Suppressor macrophage (primary cell): ENCODE measurements around the gene PRXL2A.
"Not testable (repeated sequence)": the region's sequence is repeated elsewhere in the genome, so short reads cannot be mapped to it uniquely, and the experiment has no call there.

Source experiments
- DNase-seq, 4 experiments: peaks; one replicate each; pipeline ENCODE4 v3.0.0-alpha.2; 2020 to 2022

The PRXL2A gene

DNA sequence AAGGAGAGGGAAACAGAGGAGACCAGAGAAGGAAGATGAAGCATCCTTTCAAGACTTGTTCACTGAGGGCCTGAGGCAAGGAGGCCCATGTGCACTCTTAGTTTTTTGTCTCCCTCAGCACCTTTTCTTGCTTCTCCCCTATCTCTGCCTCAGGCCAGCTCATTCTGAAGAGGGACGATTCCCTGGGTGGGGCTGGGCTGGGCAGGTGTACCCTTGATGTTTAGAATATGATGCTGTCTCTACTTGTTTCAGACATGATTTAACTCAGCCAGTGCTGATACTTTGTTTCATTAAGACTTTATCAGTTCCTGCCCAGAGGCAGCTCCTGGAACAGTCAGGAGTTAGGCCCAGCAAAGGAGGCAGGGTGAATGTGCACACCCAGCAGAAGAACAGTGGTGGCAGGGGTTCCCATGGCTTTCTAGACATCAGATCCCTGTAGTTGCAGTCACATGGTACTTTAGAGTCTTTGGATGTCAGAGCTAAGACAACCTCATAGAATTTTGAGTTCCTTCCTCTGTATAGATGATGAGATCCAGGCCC is 3.4 kb downstream of the PRXL2A start:
- peak in 2 of 4 experiments; percentile 31 to 51 for DNase-seq

DNA sequence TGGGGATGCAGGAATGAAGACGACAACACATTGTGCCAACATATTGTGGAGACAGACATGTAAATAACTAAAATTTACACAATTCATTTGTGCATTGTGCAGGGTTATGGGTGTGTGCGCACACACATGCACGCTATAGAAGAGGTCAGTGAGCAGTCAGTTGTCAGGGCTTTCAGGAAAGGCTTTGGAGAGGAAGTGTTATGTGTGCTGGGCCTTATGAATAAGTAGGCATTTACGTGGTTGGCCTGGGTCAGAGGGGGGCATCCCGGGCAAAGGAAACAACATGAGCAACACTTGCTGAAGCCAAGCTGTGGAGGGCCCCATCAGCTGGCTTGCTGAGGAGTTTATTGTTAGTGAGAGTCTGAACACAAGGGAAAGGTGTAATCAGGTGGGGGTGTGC is 4.1 kb downstream of the PRXL2A start:
- peak; percentile 20 to 53 (median 30) for DNase-seq

DNA sequence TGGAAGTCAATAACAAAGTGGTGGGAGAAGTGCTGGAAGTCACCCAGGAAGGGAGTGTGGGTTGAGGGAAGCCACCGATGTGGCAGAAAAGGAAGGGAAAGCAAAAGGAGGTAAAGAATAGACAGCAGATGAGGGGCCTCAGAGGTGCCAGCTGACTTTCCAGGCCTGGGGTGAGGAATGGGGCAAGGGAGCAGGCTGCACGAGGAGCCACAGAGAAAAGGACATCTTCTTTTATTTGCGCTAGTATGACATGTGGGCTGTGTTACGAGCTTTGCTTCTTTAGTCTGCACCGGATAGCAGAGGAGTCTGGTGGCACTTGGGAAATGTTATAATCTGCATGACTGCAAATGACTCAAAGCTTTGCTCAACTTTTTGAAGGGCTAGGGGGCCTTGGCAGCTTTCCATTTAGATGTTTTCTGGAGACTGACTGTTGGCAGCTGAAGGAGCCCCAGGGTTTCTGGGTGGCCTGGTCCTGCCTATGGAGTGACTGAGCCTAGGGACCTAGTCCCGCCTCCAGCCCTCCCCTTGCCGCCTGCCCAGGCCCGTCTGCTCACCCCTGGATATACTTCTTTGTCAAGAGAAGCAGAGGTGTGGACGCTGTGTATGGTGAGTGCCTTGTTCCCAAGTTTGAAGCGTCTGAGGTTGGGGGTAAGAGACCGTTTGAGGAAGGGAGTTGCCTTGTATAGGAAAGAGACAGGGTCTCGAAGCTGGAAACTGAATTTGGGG is 5.1 kb downstream of the PRXL2A start:
- DNase-seq: peak; percentile 69 to 89 (median 78)

DNA sequence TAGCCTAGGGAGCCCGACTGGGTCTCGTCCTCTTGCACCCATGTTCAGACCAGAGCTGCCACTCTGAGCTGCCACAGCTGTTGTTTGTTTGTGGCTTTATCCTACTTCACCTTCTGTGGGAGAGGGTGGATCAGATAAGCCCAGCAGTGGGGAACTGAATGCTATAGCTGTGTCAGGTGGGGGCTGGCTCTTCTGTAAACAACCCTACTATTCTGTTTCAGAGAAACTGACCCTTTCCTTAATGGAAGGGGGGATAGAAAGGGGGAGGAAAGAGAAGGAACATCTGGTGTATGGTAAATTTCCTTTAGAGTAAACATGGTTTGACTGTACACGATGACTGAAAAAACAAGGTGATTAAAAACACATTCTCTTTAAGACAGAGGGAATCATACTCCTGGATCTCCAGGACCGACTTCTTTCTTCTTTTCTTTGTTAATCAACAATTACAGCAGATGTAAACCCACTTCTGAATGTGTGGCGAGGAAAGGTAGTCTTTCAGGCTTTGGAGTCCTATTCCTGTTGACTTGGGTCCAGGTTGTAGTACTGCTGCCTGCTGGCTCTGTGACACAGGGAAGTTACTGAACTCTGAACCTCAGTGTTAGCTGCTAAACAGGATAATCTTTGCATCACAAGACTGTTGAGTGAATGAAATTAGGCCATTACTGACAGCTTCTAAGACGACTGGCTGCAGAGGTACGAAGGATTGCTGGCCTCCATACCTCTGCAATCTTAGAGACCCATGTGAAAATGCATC is 6.0 kb downstream of the PRXL2A start:
- peak in 2 of 4 experiments; percentile 20 to 29 for DNase-seq

DNA sequence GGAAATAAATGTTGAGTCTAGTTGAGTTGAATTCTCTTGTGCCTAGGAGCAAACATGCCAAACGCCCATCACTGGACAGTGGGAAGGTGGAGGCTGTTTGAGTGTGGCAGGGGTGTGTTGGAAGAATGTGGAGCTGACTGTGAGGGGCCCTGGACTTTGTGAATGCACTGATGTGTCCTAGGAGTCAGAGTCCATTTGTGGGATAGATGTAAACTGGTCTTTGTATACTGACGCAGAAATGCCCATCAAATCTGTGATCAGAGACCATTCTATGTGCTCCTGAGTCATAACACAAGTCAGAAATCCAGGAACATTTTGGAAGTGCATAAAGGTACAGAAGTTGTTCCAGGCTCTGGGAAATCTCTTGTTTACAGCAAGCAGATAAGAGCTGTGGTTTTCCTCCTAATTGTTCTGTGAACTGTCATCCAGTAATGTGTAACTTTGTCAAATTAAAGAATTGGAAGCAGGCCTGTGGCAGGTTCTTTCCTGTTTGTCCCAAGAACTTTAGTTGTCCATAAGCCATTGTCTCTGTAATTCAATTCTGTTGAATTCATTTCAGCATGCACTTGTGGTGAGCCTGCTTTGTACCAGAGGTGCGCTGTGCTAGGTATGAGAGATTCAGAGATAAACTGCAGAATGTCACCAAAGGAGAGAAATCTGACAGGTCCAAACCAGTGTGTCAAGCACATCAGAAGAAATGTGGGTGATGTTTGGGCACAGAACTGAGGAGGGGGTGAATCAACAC is 7.6 kb downstream of the PRXL2A start:
- no peak for DNase-seq

DNA sequence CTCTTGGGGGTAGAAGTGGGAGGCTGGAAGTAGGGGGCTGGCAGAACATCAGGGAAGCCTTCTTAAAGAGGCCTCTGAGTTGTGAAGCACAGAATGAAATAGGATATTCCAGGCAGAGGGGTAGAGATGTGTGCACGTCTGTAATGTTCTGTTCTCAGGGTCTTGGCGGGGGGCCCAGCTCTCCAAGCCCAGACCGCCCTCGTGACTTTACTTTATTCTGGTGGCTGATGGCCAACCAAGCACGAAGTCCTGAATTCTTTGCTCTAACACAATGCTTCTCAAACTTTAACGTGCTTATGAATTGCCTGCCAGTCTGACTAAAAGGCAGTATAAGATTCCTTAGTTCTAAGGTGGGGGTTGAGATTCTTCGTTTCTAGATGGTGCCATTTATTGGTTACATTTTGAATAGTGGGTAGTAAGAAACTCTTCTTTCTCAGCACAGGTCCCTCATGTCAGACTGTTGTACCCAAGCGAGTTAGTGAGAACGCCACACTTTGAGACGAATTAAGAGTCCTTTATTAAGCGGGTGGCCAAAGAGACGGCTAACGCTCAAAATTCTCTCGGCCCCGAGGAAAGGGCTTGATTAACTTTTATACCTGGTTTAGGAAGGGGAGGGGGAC is 8.2 kb downstream of the PRXL2A start:
- DNase-seq: no peak

DNA sequence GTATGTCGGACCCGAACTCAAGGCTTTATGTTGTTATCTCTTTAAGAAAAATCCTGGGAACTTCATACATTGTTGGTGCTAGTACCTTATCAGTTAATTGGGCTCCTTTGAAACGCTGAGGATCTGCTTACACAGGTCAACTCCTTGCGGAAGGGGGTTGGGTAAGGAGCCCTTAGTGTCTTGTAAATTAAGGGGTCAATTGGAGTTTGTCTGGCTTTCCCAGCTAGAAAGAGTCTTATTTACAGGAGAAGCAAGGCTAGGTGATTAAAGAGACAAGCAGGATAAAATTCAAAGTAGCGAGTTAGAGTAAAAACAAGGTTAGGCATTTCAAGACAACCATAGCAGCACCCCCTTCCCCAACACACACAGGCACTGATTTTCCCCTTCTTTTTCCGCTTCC is 8.9 kb downstream of the PRXL2A start:
- not testable (repeated sequence) for DNase-seq

DNA sequence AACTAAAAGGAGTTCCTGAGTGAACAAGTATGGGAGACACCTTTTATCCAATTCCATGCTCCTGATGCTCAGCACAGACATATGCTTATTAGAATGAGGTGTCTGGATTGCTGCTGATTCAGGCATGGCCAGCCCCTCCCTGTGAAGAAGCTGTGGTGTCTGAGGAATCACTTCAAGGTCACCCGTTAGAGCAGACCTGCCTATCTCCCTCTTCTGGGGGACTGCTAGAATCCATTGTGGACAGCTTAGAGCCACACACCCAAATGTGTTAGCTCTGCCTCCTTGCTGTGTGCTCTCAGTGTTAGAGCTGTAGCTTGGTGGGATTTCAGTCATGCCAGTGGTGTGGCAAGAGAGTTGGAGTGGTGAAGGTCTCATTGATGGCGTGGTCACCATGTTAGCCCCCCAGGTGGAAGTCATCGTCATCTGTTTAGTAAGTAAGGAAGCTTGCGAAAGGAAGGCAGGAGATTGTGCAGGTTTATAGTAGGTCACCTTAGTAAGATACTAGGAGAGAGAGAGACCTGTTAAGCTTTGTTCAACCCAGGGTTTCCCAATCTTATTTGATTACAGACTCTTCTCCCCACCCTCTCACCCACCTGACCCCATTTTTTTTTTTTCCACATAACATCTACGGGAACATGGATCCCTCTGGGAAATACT is 12.8 kb downstream of the PRXL2A start:
- no peak for DNase-seq

DNA sequence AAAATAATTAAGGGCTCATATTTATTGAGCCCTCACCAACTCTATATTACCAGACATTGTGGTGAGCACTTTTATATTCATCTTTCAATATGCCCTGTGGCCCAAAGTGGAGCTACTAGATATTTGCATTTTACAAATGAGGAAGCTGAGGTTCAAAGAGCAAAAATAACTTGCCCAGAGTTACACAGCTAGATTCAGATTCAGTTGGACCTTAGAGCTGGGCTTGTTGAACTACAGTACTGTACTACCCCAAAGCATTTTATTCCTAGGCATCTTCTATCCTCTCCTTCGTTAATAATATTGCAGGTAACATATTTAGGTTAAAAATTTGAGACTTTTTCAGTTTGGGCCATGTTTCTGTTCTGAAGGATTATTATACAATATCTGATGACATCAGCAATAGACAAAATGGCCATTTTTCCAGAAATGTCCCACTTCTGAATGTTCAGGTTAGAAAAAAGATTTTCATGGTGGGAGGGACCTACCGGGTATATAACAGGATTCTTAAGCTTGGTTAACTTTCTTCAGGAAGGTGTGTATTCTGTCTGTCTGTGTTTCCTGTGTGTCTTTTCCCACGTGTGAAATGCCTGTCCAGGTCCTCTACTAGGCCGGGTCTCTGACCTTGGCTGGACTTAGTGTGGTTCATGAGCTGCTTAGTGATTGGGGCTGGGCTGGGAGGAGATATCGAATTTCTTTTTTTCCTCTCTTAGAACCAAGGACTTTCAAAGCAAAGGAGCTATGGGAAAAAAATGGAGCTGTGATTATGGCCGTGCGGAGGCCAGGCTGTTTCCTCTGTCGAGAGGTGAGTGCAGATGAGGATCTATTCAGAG is 13.6 kb downstream of the PRXL2A start:
- peak; percentile 18 to 57 (median 34) for DNase-seq

DNA sequence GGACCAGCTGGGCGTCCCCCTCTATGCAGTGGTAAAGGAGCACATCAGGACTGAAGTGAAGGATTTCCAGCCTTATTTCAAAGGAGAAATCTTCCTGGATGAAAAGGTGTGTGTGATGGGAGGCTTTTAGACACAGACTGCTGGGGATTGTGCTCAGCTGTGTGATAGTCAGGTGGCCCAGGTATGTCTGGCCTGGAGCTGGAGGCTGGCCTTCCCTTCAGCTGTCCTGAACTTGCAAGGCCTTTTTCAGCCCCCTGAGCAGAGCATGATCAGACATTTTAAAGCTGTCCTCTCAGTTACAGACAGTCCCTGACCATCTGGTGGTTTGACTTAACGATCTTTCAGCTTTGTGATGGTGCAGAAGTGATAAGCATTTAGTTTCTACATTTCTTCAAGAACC is 17.6 kb downstream of the PRXL2A start:
- no peak for DNase-seq

DNA sequence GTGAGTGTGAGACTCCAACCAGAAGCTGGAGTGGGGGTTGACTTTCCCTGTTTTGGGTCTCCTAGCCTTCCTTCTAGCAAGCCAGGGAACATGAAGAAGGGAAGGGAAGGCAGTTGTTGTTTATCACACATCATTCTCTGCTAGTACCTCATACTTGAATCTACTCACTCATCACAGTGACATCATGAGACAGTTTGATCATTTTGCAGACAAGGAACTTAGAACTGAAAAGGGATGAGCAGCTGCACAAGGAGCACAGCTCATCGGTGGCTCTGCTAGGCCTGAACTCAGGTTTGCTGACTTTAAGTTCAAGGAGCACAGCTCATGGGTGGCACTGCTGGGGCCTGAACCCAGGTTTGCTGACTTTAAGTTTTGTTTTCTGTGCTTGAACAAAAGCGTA is 19.2 kb downstream of the PRXL2A start:
- DNase-seq: peak in 2 of 4 experiments; percentile 43 to 51

DNA sequence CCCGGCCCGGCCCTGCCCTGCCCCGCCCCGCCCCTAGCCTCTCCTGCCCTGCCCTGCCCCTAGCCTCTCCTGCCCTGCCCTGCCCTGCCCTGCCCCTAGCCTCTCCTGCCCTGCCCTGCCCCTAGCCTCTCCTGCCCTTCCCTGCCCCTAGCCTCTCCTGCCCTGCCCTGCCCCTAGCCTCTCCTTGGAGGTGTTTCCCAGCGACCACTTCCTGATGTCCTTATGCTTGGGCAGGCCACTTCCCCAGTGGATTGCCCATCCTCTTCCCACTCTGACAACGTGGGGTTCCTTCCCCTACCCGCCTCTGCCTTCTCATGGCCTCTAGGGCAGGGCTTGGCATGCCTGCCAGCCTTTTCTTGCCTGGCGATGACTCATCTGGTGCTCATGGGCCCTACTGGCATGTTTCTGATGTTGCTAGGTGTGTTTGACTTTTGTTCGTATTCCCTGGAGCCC is 21.2 kb downstream of the PRXL2A start:
- peak; percentile 79 to 93 (median 88) for DNase-seq

DNA sequence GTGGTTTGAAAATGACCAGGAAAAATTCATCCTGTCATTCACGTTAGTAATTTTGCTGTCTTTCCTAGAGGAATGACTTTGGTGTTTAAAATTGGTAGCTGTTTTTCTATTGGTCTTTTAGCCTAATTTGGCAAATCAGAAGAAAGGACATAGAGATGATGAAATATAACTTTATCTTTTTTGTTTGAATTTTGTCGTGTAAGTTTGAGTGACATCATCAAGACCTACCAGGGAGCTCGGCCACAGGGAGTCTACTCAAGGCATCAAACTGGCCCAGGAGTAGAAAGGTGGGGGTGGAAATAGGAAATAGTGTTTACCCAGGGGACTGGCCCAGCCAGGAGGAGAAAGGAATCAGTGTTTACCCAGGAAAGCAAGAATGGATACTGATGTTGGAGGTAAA is 24.8 kb downstream of the PRXL2A start:
- DNase-seq: no peak

DNA sequence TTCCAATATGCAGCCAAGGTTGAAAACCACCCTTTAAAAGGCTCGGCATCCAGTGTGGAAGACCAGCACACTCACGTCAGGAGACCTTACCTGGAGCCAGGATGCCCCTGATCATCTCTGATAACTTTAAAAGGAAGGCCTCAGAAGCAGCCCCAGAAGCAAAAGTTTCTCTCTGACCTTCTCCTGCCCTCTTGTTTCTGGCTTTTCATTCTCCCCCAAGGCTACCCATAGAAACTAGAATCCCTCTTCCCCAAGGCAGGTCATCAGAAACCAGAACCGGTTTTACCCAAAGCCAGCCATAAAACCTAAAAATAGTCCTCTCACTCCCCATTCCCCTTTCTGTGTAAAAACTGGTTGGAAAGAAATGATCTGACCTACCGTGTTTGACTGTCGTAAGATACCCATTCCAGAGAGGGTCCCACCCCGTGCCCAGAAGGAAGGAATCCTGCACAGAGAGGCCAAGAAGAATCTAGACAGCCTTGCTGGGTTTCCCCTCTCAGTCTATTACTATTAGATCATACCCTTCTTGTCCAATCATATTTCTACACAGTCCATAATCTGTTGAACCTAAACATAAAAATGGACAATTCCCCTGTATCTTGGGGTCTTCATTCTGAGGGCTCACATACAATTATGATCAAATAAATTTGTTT is 28.2 kb downstream of the PRXL2A start:
- DNase-seq: no peak

DNA sequence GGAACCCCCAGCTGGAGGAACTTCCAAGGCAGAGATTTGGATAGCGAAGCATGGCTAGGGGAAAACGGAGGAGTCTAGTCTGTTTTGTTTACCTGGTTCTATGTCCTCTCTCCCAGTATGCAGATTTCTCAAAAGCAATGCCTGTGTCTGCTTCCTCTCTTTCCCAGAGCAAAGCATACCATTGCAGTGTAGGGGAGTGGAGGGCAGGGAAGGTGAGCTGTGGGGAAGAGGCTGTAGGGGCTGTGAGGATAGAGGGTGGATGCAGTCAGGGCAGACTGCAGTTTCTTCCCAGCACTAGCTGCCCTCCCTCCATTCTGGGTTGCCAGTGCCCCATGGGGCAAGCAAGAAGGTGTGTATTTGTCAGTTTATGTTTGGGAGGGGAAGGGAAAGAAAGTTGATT is 28.9 kb downstream of the PRXL2A start:
- DNase-seq: no peak

DNA sequence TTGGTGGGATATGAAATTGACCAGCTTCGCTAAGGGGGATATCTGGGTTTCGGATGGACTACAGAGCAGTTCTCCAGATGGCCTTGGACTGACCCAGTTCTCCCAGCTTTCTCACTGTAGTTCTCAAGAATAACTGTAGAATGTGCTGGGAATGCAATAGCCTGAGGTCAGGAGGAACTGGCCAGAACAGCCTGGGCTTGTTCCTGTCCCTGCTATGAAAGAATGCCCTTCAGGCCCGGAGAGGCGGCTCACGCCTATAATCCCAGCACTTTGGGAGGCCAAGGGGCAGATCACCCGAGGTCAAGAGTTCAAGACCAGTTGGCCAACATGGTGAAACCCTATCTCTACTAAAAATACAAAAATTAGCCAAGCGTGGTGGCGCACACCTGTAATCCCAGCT is 33.5 kb downstream of the PRXL2A start:
- no peak for DNase-seq

DNA sequence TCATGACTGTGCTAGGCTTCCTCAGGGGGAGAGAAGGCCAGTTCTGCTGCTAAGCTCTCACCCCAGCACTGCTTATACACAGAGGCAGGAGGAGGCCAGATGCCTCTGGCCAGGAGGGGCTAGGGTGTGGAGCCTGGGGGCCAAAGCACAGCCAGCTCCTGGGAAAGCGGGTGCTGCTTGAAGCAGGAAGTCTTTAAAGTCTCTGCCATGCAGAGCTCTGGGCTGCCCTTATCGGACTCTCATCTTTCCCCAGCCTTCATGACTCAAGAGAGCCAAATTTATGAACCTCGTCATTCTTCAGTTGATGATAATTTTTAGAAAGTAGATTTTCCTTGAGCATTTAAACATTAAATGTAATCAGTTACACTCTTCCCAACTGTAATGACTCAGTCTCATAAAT is 34.5 kb downstream of the PRXL2A start:
- DNase-seq: no peak

DNA sequence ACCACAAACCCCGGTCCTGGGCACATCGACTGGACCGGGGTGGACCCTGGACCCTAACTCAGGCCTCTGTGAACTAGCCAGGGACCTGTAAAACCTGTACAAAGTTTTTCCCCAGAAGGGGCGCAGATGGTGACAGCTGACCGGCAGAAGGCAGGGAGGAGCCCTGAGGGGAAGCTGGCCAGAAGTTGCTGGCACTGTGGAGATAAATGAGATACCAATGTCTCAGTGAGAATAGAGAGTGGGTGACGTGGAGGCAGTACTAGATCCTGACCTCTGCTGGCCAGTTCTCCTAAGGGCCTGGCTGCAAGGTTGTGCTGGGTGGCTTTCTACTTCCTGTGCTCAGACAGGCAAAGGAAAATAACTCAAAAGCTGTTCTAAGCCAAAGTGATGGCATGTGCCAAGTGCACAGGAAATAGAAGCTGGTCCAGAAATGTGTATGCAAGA is 35.2 kb downstream of the PRXL2A start:
- peak; percentile 58 to 84 (median 80) for DNase-seq

DNA sequence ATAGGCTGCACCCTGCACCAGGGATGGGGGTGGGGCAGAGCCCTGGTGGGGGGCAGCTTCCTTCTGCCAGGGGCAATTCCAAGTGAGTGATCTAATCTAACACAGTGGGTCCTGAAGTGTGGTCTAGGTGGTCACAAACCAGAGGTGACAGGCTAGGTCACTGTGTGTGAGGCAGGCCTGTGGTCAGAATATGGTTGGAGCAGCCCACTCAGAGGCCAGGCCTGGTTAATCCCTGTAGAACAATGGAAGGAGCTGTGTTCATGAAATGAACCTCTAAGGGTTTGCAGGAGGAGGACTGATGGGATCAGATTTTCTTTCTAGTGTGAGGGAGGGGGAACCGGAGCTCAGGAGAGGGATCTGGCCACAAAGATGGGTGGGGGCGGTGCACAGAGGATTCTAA is 35.8 kb downstream of the PRXL2A start:
- no peak for DNase-seq

DNA sequence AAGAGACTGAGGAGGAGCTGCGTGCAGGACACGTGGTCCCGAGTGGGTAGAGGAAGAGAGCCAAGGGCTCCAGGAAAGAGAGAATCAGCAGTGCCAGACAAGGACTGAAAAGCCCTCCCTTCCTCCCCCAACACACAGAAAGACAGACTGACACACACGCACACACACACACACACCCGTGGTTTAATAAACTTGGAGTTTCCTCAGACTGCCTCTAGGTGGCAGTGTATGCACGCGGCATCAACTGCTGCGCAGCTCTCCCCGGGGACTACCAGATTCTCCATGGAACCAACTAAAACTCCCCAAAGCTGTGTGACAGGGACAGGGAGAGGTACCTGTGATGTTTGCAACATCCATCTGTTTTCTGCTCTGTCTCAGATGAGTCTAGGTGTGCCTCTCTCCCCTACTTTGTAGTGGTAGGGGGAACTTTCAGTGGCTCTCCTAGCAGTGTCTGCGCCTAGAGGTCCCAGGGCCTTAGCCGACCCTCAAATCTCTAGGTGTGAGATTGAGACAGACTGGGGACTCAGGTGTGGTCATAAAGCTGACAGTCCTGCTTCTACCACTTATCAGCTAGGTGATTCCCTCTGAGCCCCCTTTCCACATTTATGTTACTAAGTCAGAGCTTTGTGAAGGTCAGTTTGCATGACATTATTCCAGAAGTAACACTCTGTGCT is 36.4 kb downstream of the PRXL2A start:
- peak; percentile 65 to 88 (median 79) for DNase-seq
